Panc1 (cell line): Measurements from ENCODE around the gene NAGLU. TPM values are rescaled to one million over a fixed set of nuclear protein-coding genes. Genes with fewer than 3 reads are reported as not detected.

Experiments
- ATAC-seq: fragments of 200-7000 bp; cut with Tn5 transposase; 2 replicates; pipeline ENCODE4 v1.9.1; 2020; ENCODE audit warnings: mild to moderate bottlenecking, moderate library complexity
- BruUV-seq: library from RNA; stranded (reverse); fragments of 400-500 nt; replicated peaks from 2 replicates; lab custom pipeline; 2021; lab: Mats Ljungman, UMichigan
- CTCF ChIA-PET: fragments of 300-600 bp; sonication (Branson Sonifier 250); formaldehyde crosslinking; loops from one replicate; lab custom pipeline; 2022; ENCODE audit warnings: antibody characterized with exemption; lab: Charles Lee
- POLR2A ChIA-PET: fragments of 300-600 bp; sonication (Branson Sonifier 250); formaldehyde crosslinking; loops from one replicate; lab custom pipeline; 2022; ENCODE audit warnings: antibody characterized with exemption; lab: Charles Lee
- DNase-seq: peaks from one replicate; pipeline ENCODE4 v3.0.0-alpha.2; 2010; ENCODE audit warnings: low read depth, low spot score
- H3K27ac ChIP-seq: 2 replicates; pipeline ENCODE4 v1.5.1; 2011; ENCODE audit warnings: mild to moderate bottlenecking, low read length, inconsistent platforms
- H3K27me3 ChIP-seq: fragments of 200-500 bp; sonication (Bioruptor generic); 2 replicates; pipeline ENCODE4 v1.6.0; 2014; ENCODE audit warnings: low read length, inconsistent platforms; ENCODE audit not compliant: control insufficient read depth, insufficient read depth
- H3K36me3 ChIP-seq: fragments of 200-500 bp; sonication (Bioruptor generic); 2 replicates; pipeline ENCODE4 v1.5.1; 2014; ENCODE audit warnings: inconsistent platforms, mild to moderate bottlenecking, low read length, moderate library complexity; ENCODE audit not compliant: control insufficient read depth, insufficient read depth
- H3K4me1 ChIP-seq: 2 replicates; pipeline ENCODE4 v1.5.1; 2011; ENCODE audit warnings: inconsistent platforms, mild to moderate bottlenecking, low read length, moderate library complexity; ENCODE audit not compliant: control insufficient read depth, insufficient read depth
- H3K4me3 ChIP-seq, 2 experiments: 2 replicates each; pipeline ENCODE4 v1.5.1; 2011 to 2012; ENCODE audit warnings: low read depth in 2 of 2, low read length in 2 of 2, mild to moderate bottlenecking in 2 of 2, inconsistent platforms in 1 of 2, moderate library complexity in 1 of 2
- H3K9me3 ChIP-seq: fragments of 200-500 bp; sonication (Bioruptor generic); 2 replicates; pipeline ENCODE4 v1.5.1; 2014; ENCODE audit warnings: low read depth, mild to moderate bottlenecking, inconsistent platforms, low read length, moderate library complexity; ENCODE audit not compliant: control insufficient read depth, insufficient read depth
- CTCF ChIP-seq: fragments of 450-650 bp; IDR thresholded peaks from 2 replicates; pipeline ENCODE4 v1.5.1; 2017; ENCODE audit warnings: mild to moderate bottlenecking
- POLR2AphosphoS5 ChIP-seq: IDR thresholded peaks from 2 replicates; pipeline ENCODE4 v1.6.1; 2012; ENCODE audit warnings: mild to moderate bottlenecking, low read depth, low read length, moderate library complexity
- REST ChIP-seq, 2 experiments: IDR thresholded peaks; 2 replicates each; pipeline ENCODE4 v1.6.1; 2011 to 2012; ENCODE audit warnings: low read depth in 2 of 2, control low read depth in 1 of 2, low read length in 1 of 2, mild to moderate bottlenecking in 1 of 2, moderate library complexity in 1 of 2; ENCODE audit not compliant: insufficient read depth in 1 of 2
- SIN3A ChIP-seq: IDR thresholded peaks from 2 replicates; pipeline ENCODE4 v1.6.1; 2012; ENCODE audit warnings: low read depth, mild to moderate bottlenecking, low read length, moderate library complexity, borderline replicate concordance; ENCODE audit not compliant: insufficient read depth
- TCF7L2 ChIP-seq: IDR thresholded peaks from 2 replicates; pipeline ENCODE4 v1.6.1; 2011; ENCODE audit warnings: mild to moderate bottlenecking, low read depth, low read length, inconsistent platforms
- in situ Hi-C: cut with HindIII; loops from 2 replicates; pipeline ENCODE4 v1.10.0; 2016; ENCODE audit warnings: low sequenced_read_pairs, low pct_unique_long_range_greater_than_20kb
- intact Hi-C: fragments of 100-400 bp; cut with micrococcal nuclease; formaldehyde crosslinking; loops from one replicate; pipeline ENCODE4 v1.10.0; 2022; ENCODE audit not compliant: unreplicated experiment
- total RNA-seq: library from RNA; stranded (reverse); gene quantifications from one replicate; pipeline ENCODE4 v1.2.1, GENCODE V29; 2021; ENCODE audit not compliant: unreplicated experiment

The NAGLU gene
- total RNA-seq, 1 experiment from 2014 or later = 33.5 TPM

- no peak for TF ChIP-seq SIN3A
- no peak for TF ChIP-seq REST (IDR thresholded peaks at IDR 0.05; ENCODE audit: insufficient read depth in 1 of 2, low read depth in 2 of 2, low read length in 1 of 2)
- TF ChIP-seq POLR2AphosphoS5 = no peak
- no peak for TF ChIP-seq CTCF
- TF ChIP-seq TCF7L2 = no peak
- Histone ChIP-seq H3K36me3 (peaks cover 7% of the 10 kb centered on the region), H3K4me3 (peak overlapping the region; percentile 20 to 72; a peak in 3 of 4 replicates), H3K9me3 (no peaks in the 10 kb centered on the region), H3K4me1 (peaks cover 29% of the 10 kb centered on the region), H3K27me3 (no peaks in the 10 kb centered on the region), H3K27ac (peak overlapping the region; percentile 81)
- DNase-seq (no peak), ATAC-seq (peak; percentile 24)
- intact Hi-C loops (no loop called here), in situ Hi-C loops (no loop called here)
- BruUV-seq = no TSS peak
- CTCF ChIA-PET = no interaction called here
- POLR2A ChIA-PET = no interaction called here
Measured at GRCh38 chr17:42566215-42566882, 30.3 kb downstream of the NAGLU start.

- POLR2A ChIA-PET = no interaction called here
- ATAC-seq (peak; percentile 75), DNase-seq (no peak)
- Histone ChIP-seq H3K4me1 (peaks cover 36% of the 10 kb centered on the region), H3K27me3 (no peaks in the 10 kb centered on the region), H3K27ac (peak within 1 kb of the TSS; percentile 84), H3K4me3 (peak within 1 kb of the TSS; percentile 62 to 72), H3K36me3 (peaks cover 8% of the 10 kb centered on the region), H3K9me3 (no peaks in the 10 kb centered on the region)
- intact Hi-C loops = no loop called here
- TSS peak; percentile 21 for BruUV-seq
- in situ Hi-C loops = no loop called here
- no peak for TF ChIP-seq TCF7L2
- no peak for TF ChIP-seq CTCF
- TF ChIP-seq POLR2AphosphoS5 = peak; percentile 71
- TF ChIP-seq REST (IDR thresholded peaks at IDR 0.05; ENCODE audit: insufficient read depth in 1 of 2, low read depth in 2 of 2, low read length in 1 of 2) = no peak
- 0 out of 2 replicates have a peak, but pooled peaks have one; percentile 30 for TF ChIP-seq SIN3A
- CTCF ChIA-PET = interaction anchor here (0.7 kb wide), 1 partner anchor 113 kb away, joined by 4 read pairs; no protein-coding TSS in a partner anchor
Measured at GRCh38 chr17:42566883-42567573, 31.0 kb downstream of the NAGLU start, which contains the start of gene MLX. MLX (plus strand) TSS chr17:42567100; CDS start chr17:42567125, 25 bp downstream.
